Activated CD4-positive, alpha-beta T cell treated with anti-CD3 and anti-CD28 coated beads, Interleukin-2, Interleukin-6, amounts not matched to agents 100 ng/mL and 50 ng/mL, durations not matched to agents 16 hours and 8 hours (primary cell): ENCODE results near the gene PATZ1.
A peak's percentile ranks its signal among the peaks of the same experiment; 100 is the strongest.
"Not testable (repeated sequence)": the region's sequence is repeated elsewhere in the genome, so short reads cannot be mapped to it uniquely, and the experiment has no call there.

Experiments used
- DNase-seq: peaks from one replicate; pipeline ENCODE4 v3.0.0-alpha.2; 2020

The PATZ1 gene

GRCh38 chr22:31346255-31346732, at the start of gene PATZ1:
TSS of gene PATZ1 (minus strand) at chr22:31346346. CDS start at chr22:31345602, 744 bp downstream.
- DNase-seq: peak; percentile 84

- DNase-seq: no peak
Measured at GRCh38 chr22:31394326-31394725, 48.2 kb upstream of the PATZ1 start.

GRCh38 chr22:31393893-31394292, 47.7 kb upstream of the PATZ1 start:
- no peak for DNase-seq

- DNase-seq: not testable (repeated sequence)
Measured at GRCh38 chr22:31378651-31379050, 32.5 kb upstream of the PATZ1 start.

GRCh38 chr22:31378123-31378522, 32.0 kb upstream of the PATZ1 start:
- no peak for DNase-seq

GRCh38 chr22:31377612-31378011, 31.5 kb upstream of the PATZ1 start:
- DNase-seq: no peak

- DNase-seq: no peak
Measured at GRCh38 chr22:31367426-31367825, 21.3 kb upstream of the PATZ1 start.

GRCh38 chr22:31363885-31364465, 17.8 kb upstream of the PATZ1 start:
- no peak for DNase-seq

GRCh38 chr22:31361743-31362142, 15.6 kb upstream of the PATZ1 start:
- no peak for DNase-seq

- no peak for DNase-seq
Measured at GRCh38 chr22:31360029-31360428, 13.9 kb upstream of the PATZ1 start.

GRCh38 chr22:31354515-31354914, 8.4 kb upstream of the PATZ1 start:
- DNase-seq: no peak

- DNase-seq: no peak
Measured at GRCh38 chr22:31350410-31350863, 4.3 kb upstream of the PATZ1 start.

- no peak for DNase-seq
Measured at GRCh38 chr22:31349960-31350359, 3.8 kb upstream of the PATZ1 start.

GRCh38 chr22:31348766-31349165, 2.6 kb upstream of the PATZ1 start:
- no peak for DNase-seq

- not testable (repeated sequence) for DNase-seq
Measured at GRCh38 chr22:31348009-31348337, 1.8 kb upstream of the PATZ1 start.

GRCh38 chr22:31347251-31348008, 1.3 kb upstream of the PATZ1 start:
- peak; percentile 84 for DNase-seq

GRCh38 chr22:31346733-31347250, 646 bp upstream of the PATZ1 start:
- peak; percentile 76 for DNase-seq

GRCh38 chr22:31345331-31346254, 553 bp downstream of the PATZ1 start:
- DNase-seq: peak; percentile 93

- DNase-seq: peak; percentile 33
Measured at GRCh38 chr22:31344578-31345330, 1.4 kb downstream of the PATZ1 start.

GRCh38 chr22:31344256-31344577, 1.9 kb downstream of the PATZ1 start:
- peak; percentile 40 for DNase-seq

- peak; percentile 53 for DNase-seq
Measured at GRCh38 chr22:31343235-31344191, 2.6 kb downstream of the PATZ1 start.
